Kidney epithelial cell (primary cell): ENCODE measurements around the gene GNL2. TPM values are rescaled to one million over a fixed set of nuclear protein-coding genes. Genes with fewer than 3 reads are reported as not detected.

Experiments
- DNase-seq: peaks from one replicate; pipeline ENCODE4 v3.0.0-alpha.2; 2010; ENCODE audit warnings: low read depth
- H3K27me3 ChIP-seq: 2 replicates; pipeline ENCODE4 v1.6.0; 2011; ENCODE audit warnings: low read length; ENCODE audit not compliant: control insufficient read depth, insufficient read depth
- H3K36me3 ChIP-seq: 2 replicates; pipeline ENCODE4 v1.5.1; 2011; ENCODE audit warnings: low read length; ENCODE audit not compliant: control insufficient read depth, insufficient read depth
- H3K4me3 ChIP-seq: 2 replicates; pipeline ENCODE4 v1.5.1; 2011; ENCODE audit warnings: low read depth, mild to moderate bottlenecking, control low read depth, low read length
- CTCF ChIP-seq: IDR thresholded peaks from 2 replicates; pipeline ENCODE4 v1.5.1; 2011; ENCODE audit warnings: mild to moderate bottlenecking, moderate library complexity, low read length, control low read depth, inconsistent platforms; ENCODE audit not compliant: insufficient read depth, poor library complexity, severe bottlenecking
- total RNA-seq: library from RNA; depleted of rRNA; stranded (reverse); fragments of >200 nt; gene quantifications from 2 replicates; pipeline ENCODE4 v1.2.3, GENCODE V29; 2015

The GNL2 gene
- total RNA-seq, 1 donor from 2014 or later: 52.6 TPM

GRCh38 chr1:37629008-37629407, 33.3 kb upstream of the GNL2 start:
- Histone ChIP-seq H3K4me3 (no peak overlapping the region), H3K36me3 (no peaks in the 10 kb centered on the region), H3K27me3 (peaks cover 52% of the 10 kb centered on the region)
- no peak for DNase-seq
- TF ChIP-seq CTCF: no peak

- no peak for TF ChIP-seq CTCF
- Histone ChIP-seq H3K4me3 (no peak overlapping the region), H3K36me3 (no peaks in the 10 kb centered on the region), H3K27me3 (peaks cover 42% of the 10 kb centered on the region)
- DNase-seq: no peak
Measured at GRCh38 chr1:37628026-37628556, 32.4 kb upstream of the GNL2 start.

GRCh38 chr1:37622131-37622530, 26.4 kb upstream of the GNL2 start:
- no peak overlapping the region for H3K4me3 ChIP-seq
- H3K27me3 ChIP-seq: peaks cover 18% of the 10 kb centered on the region
- no peak for TF ChIP-seq CTCF
- DNase-seq: no peak
- no peaks in the 10 kb centered on the region for H3K36me3 ChIP-seq

DNA sequence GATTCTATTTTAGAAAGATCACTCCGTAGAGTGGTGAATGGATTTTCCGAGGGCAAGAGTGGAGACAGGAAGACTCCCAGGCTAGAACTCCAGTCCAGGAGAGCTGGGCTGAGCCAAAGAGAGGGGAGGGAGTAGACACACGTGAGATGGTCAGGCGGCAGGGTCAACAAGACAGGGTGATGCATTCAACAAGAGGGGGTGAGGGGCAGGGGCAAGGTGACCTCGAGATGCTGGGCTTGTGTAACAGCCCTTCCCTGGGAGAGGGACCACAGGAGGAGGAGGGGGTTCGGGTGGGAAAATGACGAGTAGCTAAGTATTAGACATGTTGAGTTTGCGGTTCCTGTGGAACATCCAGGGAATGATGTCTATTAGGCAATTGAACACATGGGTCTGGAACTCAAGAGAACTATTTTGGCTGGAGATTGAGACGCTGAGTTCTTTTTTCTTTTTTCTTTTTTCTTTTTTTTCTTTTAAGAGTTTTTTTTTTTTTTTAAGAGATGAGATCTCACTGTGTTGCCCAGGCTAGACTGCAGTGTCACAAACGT, 25.7 kb upstream of the GNL2 start:
- Histone ChIP-seq H3K27me3 (peaks cover 15% of the 10 kb centered on the region), H3K4me3 (no peak overlapping the region), H3K36me3 (no peaks in the 10 kb centered on the region)
- DNase-seq: no peak
- no peak for TF ChIP-seq CTCF

DNA sequence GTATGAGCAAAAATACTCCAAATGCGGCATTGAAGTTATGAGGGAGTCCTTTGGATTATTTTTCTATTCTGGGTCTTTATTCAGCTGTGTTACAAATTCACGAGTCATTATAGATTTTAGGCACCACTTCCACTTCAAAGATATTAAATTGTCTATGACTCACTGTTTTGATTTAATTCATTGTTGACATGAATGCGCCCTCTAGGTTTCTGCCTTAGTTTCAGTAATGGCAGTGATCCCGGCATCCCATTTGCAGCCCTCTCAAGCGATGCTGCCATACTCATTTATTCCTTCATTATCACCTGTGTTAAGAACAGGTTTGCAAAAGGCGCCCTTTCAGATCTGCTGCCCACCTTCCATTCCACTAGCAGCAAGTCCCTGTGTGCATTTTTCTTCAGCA, 25.0 kb upstream of the GNL2 start:
- peaks cover 14% of the 10 kb centered on the region for H3K27me3 ChIP-seq
- DNase-seq: no peak
- H3K4me3 ChIP-seq: no peak overlapping the region
- TF ChIP-seq CTCF: no peak
- no peaks in the 10 kb centered on the region for H3K36me3 ChIP-seq

DNA sequence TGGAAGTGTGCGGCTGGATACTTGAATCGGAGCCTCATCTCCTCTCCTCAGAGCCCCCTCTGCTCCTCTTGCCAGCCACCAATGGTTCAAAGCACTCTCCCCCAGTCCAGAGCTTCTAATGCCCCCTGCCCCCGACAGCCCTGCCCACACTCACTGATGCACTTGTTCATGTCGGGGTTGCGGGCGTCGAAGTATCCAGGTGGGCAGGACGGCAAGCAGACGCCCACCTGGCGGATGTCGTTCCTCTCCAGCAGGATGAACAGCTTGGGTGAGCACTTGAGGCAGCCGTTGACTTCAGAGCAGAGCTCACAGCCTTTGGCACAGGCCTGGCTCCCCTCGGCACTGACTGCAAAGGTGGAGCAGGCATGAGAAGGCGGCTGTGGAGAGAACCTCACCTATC, 20.6 kb upstream of the GNL2 start:
- no peak for TF ChIP-seq CTCF
- peaks cover 8% of the 10 kb centered on the region for H3K27me3 ChIP-seq
- H3K36me3 ChIP-seq: no peaks in the 10 kb centered on the region
- DNase-seq: no peak
- no peak overlapping the region for H3K4me3 ChIP-seq
